NCI-H82 treated with DMSO at 0.1 percent for 48 hours (cell line): ENCODE data around the gene AKR1C2.
"Not testable (repeated sequence)": the region's sequence is repeated elsewhere in the genome, so short reads cannot be mapped to it uniquely, and the experiment has no call there.

Experiments used
- DNase-seq: peaks from one replicate; lab custom pipeline; 2025; ENCODE audit not compliant: unreplicated experiment; lab: John Stamatoyannopoulos, UW

Gene AKR1C2

GRCh38 chr10:5003127-5004029, at the start of gene AKR1C2:
TSS of gene AKR1C2 (minus strand) at chr10:5003857. CDS start at chr10:5003835, 22 bp downstream.
- not testable (repeated sequence) for DNase-seq

GRCh38 chr10:5052951-5053500, 49.4 kb upstream of the AKR1C2 start:
- DNase-seq = not testable (repeated sequence)

GRCh38 chr10:5047912-5048628, 44.4 kb upstream of the AKR1C2 start:
- DNase-seq = no peak

GRCh38 chr10:5047055-5047454, 43.4 kb upstream of the AKR1C2 start:
- not testable (repeated sequence) for DNase-seq

- DNase-seq = no peak
Observed at GRCh38 chr10:5046410-5046809, 42.8 kb upstream of the AKR1C2 start.

- DNase-seq = no peak
Observed at GRCh38 chr10:5045095-5045494, 41.4 kb upstream of the AKR1C2 start.

GRCh38 chr10:5043716-5044115, 40.1 kb upstream of the AKR1C2 start:
- no peak for DNase-seq

GRCh38 chr10:5042922-5043321, 39.3 kb upstream of the AKR1C2 start:
- no peak for DNase-seq

- DNase-seq = no peak
Observed at GRCh38 chr10:5041471-5042023, 37.9 kb upstream of the AKR1C2 start.

- no peak for DNase-seq
Observed at GRCh38 chr10:5040781-5041470, 37.3 kb upstream of the AKR1C2 start.

GRCh38 chr10:5040010-5040673, 36.5 kb upstream of the AKR1C2 start:
- no peak for DNase-seq

GRCh38 chr10:5038733-5039132, 35.1 kb upstream of the AKR1C2 start:
- DNase-seq = no peak

- DNase-seq = no peak
Observed at GRCh38 chr10:5038101-5038500, 34.4 kb upstream of the AKR1C2 start.

- DNase-seq = no peak
Observed at GRCh38 chr10:5036511-5036910, 32.9 kb upstream of the AKR1C2 start.

- no peak for DNase-seq
Observed at GRCh38 chr10:5035356-5035755, 31.7 kb upstream of the AKR1C2 start.

- no peak for DNase-seq
Observed at GRCh38 chr10:5034588-5034987, 30.9 kb upstream of the AKR1C2 start.

- no peak for DNase-seq
Observed at GRCh38 chr10:5033061-5033778, 29.6 kb upstream of the AKR1C2 start.

- DNase-seq = not testable (repeated sequence)
Observed at GRCh38 chr10:5032444-5032843, 28.8 kb upstream of the AKR1C2 start.

GRCh38 chr10:5031588-5031987, 27.9 kb upstream of the AKR1C2 start:
- DNase-seq = not testable (repeated sequence)

GRCh38 chr10:5030989-5031388, 27.3 kb upstream of the AKR1C2 start:
- no peak for DNase-seq
